Measurements from ENCODE around the gene MRPS16.
"Not testable (repeated sequence)": the region's sequence is repeated elsewhere in the genome, so short reads cannot be mapped to it uniquely, and the experiment has no call there.

Gene MRPS16

GRCh38 chr10:73252445-73253224 lies at the start of gene MRPS16:
TSS of gene MRPS16 (minus strand) at chr10:73252644. CDS start at chr10:73252482, 162 bp downstream.
- peak; percentile 98 for DNase-seq (ENCODE audit: low spot score)

GRCh38 chr10:73296946-73297345 lies 44.5 kb upstream of the MRPS16 start:
- DNase-seq (ENCODE audit: low spot score), result no peak

GRCh38 chr10:73293461-73293860 lies 41.0 kb upstream of the MRPS16 start:
- DNase-seq (ENCODE audit: low spot score), result no peak

GRCh38 chr10:73289958-73290357 lies 37.5 kb upstream of the MRPS16 start:
- DNase-seq (ENCODE audit: low spot score), result no peak

- DNase-seq (ENCODE audit: low spot score), result no peak
Measured at GRCh38 chr10:73287441-73287840, 35.0 kb upstream of the MRPS16 start.

GRCh38 chr10:73281097-73281496 lies 28.7 kb upstream of the MRPS16 start:
- DNase-seq (ENCODE audit: low spot score), result no peak

- no peak for DNase-seq (ENCODE audit: low spot score)
Measured at GRCh38 chr10:73264423-73264822, 12.0 kb upstream of the MRPS16 start.

GRCh38 chr10:73263693-73264347 lies 11.4 kb upstream of the MRPS16 start:
- peak; percentile 10 for DNase-seq (ENCODE audit: low spot score)

- no peak for DNase-seq (ENCODE audit: low spot score)
Measured at GRCh38 chr10:73262880-73263555, 10.6 kb upstream of the MRPS16 start.

- no peak for DNase-seq (ENCODE audit: low spot score)
Measured at GRCh38 chr10:73262105-73262730, 9.8 kb upstream of the MRPS16 start.

GRCh38 chr10:73261362-73261995 lies 9.0 kb upstream of the MRPS16 start:
- DNase-seq (ENCODE audit: low spot score), result no peak

- DNase-seq (ENCODE audit: low spot score), result not testable (repeated sequence)
Measured at GRCh38 chr10:73258612-73259011, 6.2 kb upstream of the MRPS16 start.

- DNase-seq (ENCODE audit: low spot score), result peak; percentile 29
Measured at GRCh38 chr10:73253225-73253555, 746 bp upstream of the MRPS16 start.

- peak; percentile 22 for DNase-seq (ENCODE audit: low spot score)
Measured at GRCh38 chr10:73251683-73252444, 580 bp downstream of the MRPS16 start.

- no peak for DNase-seq (ENCODE audit: low spot score)
Measured at GRCh38 chr10:73248259-73248724, 4.2 kb downstream of the MRPS16 start.

GRCh38 chr10:73247509-73248258 lies 4.8 kb downstream of the MRPS16 start:
- DNase-seq (ENCODE audit: low spot score), result peak; percentile 16

GRCh38 chr10:73246646-73247508 lies 5.6 kb downstream of the MRPS16 start, which contains the start of gene DNAJC9:
TSS of gene DNAJC9 (minus strand) at chr10:73247255. CDS start at chr10:73247189, 66 bp downstream.
- peak; percentile 91 for DNase-seq (ENCODE audit: low spot score)

GRCh38 chr10:73246322-73246645 lies 6.2 kb downstream of the MRPS16 start:
- no peak for DNase-seq (ENCODE audit: low spot score)

- DNase-seq (ENCODE audit: low spot score), result no peak
Measured at GRCh38 chr10:73244866-73245477, 7.5 kb downstream of the MRPS16 start.
